Measurements from ENCODE around the gene MAML2.
A peak's percentile ranks its signal among the peaks of the same experiment; 100 is the strongest.
"Not testable (repeated sequence)": the region's sequence is repeated elsewhere in the genome, so short reads cannot be mapped to it uniquely, and the experiment has no call there.

Gene MAML2

DNA sequence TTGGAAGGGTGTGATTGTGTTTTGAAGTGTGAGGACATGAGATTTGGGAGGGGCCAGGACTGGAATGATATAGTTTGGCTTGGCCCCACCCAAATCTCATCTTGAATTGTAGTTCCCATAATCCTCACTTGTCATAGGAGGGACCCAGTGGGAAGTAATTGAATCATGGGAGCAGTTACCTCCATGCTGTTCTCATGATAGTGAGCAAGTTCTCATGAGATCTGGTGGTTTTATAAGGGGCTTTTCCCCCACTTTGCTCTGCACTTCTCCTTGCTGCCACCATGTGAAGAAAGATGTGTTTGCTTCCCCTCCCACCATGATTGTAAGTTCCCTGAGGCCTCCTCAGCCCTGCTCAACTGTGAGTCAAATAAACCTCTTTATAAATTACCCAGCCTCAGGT lies 71.6 kb downstream of the MAML2 start:
- DNase-seq (ENCODE audit: low read depth): not testable (repeated sequence)

DNA sequence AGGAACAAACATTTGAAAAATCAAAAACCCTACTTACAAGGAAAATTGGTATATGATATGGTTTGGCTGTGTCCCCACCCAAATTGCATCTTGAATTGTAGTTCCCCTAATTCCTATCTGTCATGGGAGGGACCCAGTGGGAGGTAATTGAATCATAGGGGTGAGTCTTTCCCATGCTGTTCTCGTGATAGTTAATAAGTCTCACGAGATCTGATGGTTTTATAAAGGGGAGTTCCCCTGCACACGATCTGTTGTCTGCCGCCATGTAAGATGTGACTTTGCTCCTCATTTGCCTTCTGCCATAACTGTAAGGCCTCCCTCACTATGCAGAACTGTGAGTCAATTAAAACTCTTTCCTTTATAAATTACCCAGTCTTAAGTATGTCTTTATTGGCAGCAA lies 74.5 kb downstream of the MAML2 start:
- DNase-seq (ENCODE audit: low read depth): not testable (repeated sequence)

DNA sequence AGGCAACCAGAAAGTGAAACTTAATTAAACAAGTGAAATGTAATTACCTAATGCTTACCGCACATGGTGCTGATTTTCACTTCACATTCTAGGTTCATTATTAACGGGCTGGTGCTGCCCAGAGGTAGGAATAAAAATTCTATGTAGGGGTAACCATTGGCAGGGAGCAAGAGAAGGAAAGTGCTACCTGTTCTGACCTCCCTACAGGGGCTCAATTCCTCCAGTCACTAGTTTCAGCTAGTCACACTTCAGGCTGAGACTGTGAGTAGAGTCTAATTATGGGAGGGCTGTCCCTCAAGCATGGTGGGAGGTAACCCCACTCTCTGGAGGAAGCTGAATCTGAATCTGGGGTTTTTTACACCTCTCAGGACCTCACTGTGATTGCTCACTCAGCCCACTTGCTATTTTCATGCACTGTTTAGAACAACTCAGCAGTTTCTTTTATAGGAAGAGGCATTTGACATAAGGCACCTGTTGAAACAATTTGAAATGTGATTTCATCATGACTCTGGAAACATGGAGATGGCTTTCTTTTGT lies 75.4 kb downstream of the MAML2 start:
- peak; percentile 60 for DNase-seq (ENCODE audit: low read depth)

- DNase-seq (ENCODE audit: low read depth): no peak
Measured at GRCh38 chr11:96267001-96267495, 75.9 kb downstream of the MAML2 start.

DNA sequence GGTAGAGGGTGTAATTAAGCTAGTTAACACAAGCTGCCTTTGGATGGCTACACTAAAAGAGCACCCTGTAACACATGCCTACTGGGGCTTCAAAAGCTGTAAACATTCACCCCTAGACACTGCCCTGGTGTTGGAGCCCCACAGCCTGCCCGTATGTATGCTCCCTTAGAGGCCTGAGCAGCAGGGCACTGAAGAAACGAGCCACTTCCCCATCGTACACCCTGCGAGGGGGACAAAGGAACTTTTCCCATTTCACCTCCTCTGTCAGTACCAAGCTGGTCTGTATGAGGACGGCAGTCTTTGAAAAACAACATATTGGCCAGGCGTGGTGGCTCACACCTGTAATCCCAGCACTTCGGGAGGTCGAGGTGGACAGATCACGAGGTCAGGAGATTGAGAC lies 77.0 kb downstream of the MAML2 start:
- no peak for DNase-seq (ENCODE audit: low read depth)

- DNase-seq (ENCODE audit: low read depth): no peak
Measured at GRCh38 chr11:96265220-96265737, 77.7 kb downstream of the MAML2 start.

DNA sequence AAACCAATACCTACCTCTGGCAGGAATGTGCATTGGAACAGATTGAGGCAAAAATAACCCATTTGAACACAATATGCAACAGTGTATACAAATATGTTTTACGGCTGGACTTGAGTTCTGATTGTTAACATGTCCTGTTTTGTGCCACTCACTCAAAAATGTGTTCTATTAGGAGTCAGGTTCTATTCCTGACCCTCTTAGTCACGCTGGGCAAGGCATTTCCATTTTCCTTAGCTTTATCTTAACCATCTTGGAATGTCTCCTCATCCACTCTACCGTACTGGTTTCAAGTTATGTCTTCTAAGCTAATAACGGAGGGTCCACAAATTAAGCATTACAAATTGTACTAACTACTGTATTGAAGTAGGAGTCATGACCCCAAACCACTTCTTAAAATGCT lies 78.6 kb downstream of the MAML2 start:
- no peak for DNase-seq (ENCODE audit: low read depth)

- no peak for DNase-seq (ENCODE audit: low read depth)
Measured at GRCh38 chr11:96263238-96263763, 79.7 kb downstream of the MAML2 start.

DNA sequence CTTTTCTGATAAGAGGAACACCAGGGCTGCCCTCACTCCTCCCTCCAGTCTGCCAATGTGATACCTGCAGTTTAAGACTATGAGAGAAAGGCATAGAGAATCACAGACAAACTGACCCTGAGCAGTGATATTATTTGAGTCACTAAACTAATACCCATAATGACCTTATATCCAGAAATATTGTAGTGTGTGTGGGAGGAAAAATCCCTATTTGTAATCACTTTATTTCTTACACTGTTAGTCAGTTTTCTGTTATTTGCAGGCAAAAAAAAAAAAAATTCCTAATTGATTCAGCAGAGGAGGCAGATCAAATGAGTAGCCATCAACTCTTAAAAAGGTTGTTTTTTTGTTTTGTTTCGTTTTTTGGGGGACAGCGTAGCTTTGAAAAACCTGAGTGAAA lies 82.5 kb downstream of the MAML2 start:
- no peak for DNase-seq (ENCODE audit: low read depth)

GRCh38 chr11:96260067-96260511 lies 82.9 kb downstream of the MAML2 start:
- DNase-seq (ENCODE audit: low read depth): no peak

DNA sequence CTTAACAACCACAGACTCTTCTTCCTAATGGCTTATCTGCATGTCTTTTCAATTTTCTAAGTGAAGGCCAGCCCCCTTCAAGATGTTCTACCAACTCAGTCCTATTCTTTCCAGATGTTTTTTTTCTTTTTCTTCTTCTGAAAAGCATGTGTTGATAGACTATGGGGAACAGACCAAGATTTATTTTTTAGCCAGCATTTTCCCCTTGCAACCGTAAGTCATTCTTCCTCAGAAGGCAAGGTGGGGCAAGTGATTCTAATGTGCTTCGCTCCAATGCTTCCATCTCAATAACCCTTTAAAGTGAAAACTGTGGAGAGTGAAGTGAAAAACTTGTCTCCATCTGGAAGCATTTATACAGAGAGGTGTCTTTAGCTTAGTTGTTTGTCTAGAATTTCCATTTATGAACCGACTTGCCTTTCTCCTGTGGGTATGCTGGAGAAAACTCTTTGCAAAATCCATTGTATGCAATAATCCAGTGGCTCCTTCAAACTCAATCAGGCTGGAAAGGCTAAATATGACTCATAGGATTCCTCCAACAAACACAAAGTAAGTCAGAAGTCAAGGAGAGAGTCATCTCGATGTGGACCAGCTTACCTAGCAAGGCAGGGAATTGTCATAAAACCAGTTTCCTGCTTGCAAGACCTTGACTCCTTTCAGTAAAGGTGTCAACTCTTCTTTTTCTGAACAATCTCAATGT lies 83.7 kb downstream of the MAML2 start:
- DNase-seq (ENCODE audit: low read depth): no peak

DNA sequence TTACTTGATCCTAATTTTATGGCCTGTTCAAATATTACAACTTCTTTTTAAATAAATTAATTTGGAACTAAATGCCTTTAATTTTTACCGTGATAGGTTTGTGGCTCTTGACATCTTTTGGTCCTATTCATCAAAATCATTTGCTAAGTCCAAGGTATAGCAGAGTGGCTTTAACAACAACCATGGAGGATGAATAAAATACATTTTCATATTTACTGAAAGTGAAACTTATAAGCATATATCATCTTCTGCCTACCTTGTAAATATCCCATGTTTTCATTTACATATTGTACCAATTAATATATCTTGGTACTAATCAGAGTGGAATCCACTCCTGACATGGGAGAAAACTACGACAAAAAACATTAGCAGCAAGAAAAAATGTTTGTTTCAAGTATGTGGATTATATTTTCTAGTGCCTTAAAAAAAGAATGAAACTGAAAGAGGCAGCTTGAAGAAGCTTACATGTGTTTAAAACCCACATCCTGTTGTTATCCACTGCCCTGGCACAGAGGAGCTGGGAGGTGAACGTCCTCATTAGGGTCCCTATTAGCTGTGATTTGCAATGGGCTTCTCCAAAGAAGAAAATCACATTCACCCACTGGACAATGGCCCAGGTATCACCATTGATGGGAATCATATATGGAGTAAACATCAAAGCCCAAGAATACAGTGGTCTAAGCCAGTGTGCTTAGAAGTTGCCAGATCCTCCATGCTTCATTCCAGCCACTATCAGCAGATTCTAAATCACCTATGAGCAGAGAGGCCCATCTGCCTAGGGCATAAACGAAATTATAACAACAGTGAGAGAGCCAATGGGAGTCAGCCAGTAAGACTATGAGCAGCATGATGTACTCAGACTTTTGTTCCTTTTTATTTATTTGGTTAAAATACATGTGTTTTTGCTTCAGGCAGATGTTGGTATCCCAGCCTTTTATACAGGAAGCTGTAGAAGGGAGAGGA lies 84.7 kb downstream of the MAML2 start:
- DNase-seq (ENCODE audit: low read depth): peak; percentile 25

DNA sequence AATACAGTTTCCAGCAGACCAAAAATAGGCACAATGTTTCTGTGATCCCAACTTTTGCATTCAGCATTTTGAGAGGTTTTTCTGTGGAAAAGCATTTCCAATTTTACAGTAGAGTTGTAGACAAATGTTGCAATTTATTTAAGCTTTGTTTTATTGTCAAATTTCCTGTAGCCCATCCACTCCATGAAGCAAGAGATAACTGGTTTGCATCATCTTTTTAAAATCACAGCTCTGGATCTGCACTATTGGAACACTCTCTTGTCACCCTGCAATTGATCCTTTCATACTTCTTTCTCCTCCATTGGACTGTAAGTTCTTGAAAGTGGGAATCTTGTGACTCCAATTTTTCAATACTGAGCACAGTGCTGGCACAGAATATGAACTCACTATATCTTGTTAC lies 86.0 kb downstream of the MAML2 start:
- DNase-seq (ENCODE audit: low read depth): no peak

DNA sequence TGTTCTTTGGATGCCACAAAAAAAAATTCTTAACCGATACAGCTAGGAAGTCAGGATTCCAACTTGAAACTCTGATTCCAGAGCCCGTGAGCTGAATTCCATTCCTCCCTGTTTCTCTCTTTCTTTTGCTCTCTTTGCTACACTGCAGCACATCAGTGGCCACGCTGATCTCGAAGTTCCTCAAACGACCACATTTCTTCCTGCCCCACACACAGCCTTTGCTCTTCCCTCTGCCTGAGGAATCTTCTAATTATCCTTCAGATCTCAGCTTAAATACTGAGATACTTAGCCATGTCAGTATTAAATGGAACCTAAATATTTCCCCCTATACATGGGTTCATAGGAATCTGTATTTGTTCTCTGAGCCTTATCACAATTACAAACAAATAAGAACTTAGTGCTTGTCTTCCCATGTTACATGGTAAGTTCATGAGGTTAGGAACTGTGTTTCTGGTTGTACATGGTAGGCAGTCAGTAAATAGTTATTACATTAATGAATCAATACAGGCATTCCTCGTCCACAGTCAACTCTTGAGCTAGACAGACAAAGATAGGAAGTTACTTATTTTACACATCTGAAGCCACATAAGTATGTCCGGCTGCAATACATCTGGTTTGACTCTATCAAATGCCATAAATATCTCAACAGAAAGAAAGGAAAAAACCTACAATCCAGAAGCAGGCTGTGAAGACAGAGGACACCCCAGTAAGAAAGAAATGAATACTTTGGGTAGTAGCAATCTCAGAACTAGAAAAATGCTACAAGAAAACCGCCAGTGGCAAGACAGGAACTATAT lies 86.6 kb downstream of the MAML2 start:
- no peak for DNase-seq (ENCODE audit: low read depth)

- no peak for DNase-seq (ENCODE audit: low read depth)
Measured at GRCh38 chr11:96254854-96255253, 88.1 kb downstream of the MAML2 start.

DNA sequence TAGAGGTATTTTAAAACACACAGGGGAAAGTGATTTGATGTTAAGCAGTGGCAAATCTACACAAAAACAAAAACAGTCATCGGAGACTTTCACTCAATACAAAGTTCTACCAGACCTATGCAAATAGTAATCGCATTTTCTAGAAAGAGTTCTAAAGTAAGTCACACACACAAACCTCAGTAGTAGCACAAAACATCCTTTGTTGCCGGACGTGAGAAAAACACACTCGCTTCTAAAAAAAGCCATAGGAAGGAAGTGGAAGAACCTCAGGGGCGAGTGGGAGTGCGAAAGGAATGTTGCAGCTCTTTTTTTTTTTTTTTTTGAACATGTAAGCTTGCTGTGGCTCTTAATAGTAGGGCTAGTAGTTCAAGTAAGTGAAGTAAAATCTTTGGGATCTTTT lies 88.9 kb downstream of the MAML2 start:
- DNase-seq (ENCODE audit: low read depth): no peak

DNA sequence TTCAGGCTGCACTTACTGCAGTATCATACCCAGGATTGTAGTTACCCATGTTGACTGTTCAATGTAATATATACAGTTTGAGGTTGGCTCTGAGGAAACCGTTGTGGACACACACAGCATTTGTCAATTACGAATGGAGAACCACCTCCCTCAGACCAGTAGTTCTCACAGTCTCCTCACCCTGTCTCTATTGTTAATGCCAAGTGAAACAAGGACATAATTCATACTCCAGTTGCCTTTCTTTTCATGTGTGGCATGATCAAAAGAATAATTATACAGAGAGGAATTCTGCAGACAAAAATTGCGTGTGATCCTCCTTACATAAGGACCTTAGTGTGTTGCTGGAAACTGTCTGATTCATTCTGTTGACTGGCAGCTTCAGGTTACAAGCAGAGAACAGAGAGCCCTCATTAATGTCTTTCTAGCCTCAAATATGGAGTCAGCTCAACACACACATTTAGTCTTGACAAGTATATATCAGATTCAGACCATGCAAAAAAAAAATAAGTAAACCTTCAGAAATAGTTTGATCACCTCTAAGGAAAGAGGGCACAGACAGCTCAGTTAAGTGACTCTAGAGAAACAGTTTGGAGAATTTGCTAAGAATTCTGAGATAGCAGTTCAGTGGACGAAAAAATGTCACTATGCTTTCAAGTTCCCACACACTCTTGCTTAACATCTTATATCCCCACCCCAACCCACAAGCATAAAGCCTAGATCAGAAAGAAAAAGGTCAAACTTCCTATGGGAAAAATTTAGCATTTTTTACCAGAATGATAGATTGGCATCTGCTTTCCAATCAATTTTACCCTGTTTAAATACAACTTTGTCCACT lies 96.1 kb downstream of the MAML2 start:
- no peak for DNase-seq (ENCODE audit: low read depth)

GRCh38 chr11:96242971-96243647 lies 99.9 kb downstream of the MAML2 start:
- peak; percentile 50 for DNase-seq (ENCODE audit: low read depth)

DNA sequence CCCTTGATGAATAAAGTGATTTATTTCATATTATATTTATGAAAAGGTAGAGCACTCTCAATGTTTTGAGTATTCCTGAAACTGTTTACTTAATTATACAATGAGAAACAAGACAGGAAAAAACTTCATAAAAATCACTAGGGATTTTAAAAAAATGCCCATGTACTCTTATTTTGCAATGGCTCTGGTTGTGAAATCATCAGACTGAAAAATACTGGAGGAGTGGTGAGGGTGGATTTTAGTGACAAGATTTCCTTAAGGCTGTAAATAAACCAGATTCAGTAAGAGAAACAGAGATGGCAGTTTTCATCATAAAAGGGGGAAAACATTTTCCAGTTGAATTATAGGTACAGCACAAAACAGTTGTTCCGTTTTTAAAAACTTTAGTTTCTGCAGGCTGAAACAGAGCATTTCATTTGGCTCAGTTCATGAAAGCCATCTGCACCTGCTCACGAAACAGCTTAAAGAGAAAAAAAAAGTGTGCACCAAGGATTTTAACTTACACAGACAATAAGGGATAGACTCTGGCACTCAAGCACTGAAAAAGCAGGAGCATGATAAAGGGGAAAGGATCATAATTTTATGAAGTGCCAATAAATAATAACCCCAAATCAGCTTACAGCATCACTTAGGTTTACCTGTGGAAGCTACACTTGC lies 100.7 kb downstream of the MAML2 start:
- no peak for DNase-seq (ENCODE audit: low read depth)
